Upper lobe of left lung (tissue), 6 donors: Measurements from ENCODE around the gene SYK. TPM values are rescaled to one million over a fixed set of nuclear protein-coding genes. Genes with fewer than 3 reads are reported as not detected.

Experiments
- ATAC-seq, 2 donors: fragments of 200-7000 bp; cut with Tn5 transposase; one replicate each; pipeline ENCODE4 v1.9.1; 2022; ENCODE audit warnings: mild to moderate bottlenecking in 2 of 2, moderate library complexity in 2 of 2; ENCODE audit not compliant: low FRiP score in 2 of 2
- DNase-seq, 2 donors: peaks; one replicate each; pipeline ENCODE4 v3.0.0-alpha.2; 2019 to 2020
- H3K27ac ChIP-seq, 4 donors: fragments of 200-600 bp; sonication (generic); one replicate each; pipeline ENCODE4 v1.5.1; 2016 to 2019
- H3K27me3 ChIP-seq, 4 donors: fragments of 200-600 bp; sonication (generic); one replicate each; pipeline ENCODE4 v1.5.1; 2017 to 2019
- H3K36me3 ChIP-seq, 4 donors: fragments of 200-600 bp; sonication (generic); one replicate each; pipeline ENCODE4 v1.5.1; 2016 to 2019
- H3K4me1 ChIP-seq, 4 donors: fragments of 200-600 bp; sonication (generic); one replicate each; pipeline ENCODE4 v1.5.1; 2018 to 2019
- H3K4me3 ChIP-seq, 4 donors: fragments of 200-600 bp; sonication (generic); one replicate each; pipeline ENCODE4 v1.5.1; 2017 to 2019; ENCODE audit warnings: mild to moderate bottlenecking in 2 of 4, moderate library complexity in 1 of 4
- H3K9me3 ChIP-seq, 4 donors: fragments of 200-600 bp; sonication (generic); one replicate each; pipeline ENCODE4 v1.5.1; 2018 to 2019
- EP300 ChIP-seq, 4 donors: sonication (generic); formaldehyde crosslinking; IDR thresholded peaks; one replicate each; pipeline ENCODE4 v1.5.1; 2017; ENCODE audit warnings: antibody characterized with exemption in 4 of 4, control low read depth in 2 of 4
- POLR2A ChIP-seq, 4 donors: fragments of 450-650 bp; IDR thresholded peaks; one replicate each; pipeline ENCODE4 v1.5.1; 2016 to 2017; ENCODE audit warnings: antibody characterized with exemption in 4 of 4, mild to moderate bottlenecking in 2 of 4
- POLR2AphosphoS5 ChIP-seq, 2 donors: sonication (generic); formaldehyde crosslinking; IDR thresholded peaks; one replicate each; pipeline ENCODE4 v1.5.1; 2017; ENCODE audit warnings: antibody characterized with exemption in 2 of 2
- WGBS, 2 donors: methylation state at CpG; one replicate each; pipeline ENCODE4 v1.1.5; 2017 to 2018; 5-methylcytosine and 5-hydroxymethylcytosine counted together
- total RNA-seq, 6 donors: library from RNA; depleted of rRNA in 4 of 6; stranded (reverse); fragments of >200 nt in 4 of 6; gene quantifications; one replicate each; pipeline versions ENCODE4 v1.1.0 to v1.2.1, GENCODE V29; 2016 to 2021
- TF ChIP-seq, protein P1 (sequence below), 6 experiments: fragments of 450-650 bp in 4 of 6; fragments of 200-600 bp in 2 of 6; sonication (generic) in 2 of 6; IDR thresholded peaks; one replicate each; pipeline ENCODE4 v1.5.1; 2016 to 2019; ENCODE audit warnings: antibody characterized with exemption in 6 of 6
- donor health status: DM: no; HTN: no; CAD: no; lungs with moderate emphysema.
- donor health status: DM: no; HTN: yes; CAD: no; lungs with severe emphysema.

SYK gene
- total RNA-seq, 6 donors from 2014 or later: 35.3 to 91.6 (median 47.6) TPM

DNA sequence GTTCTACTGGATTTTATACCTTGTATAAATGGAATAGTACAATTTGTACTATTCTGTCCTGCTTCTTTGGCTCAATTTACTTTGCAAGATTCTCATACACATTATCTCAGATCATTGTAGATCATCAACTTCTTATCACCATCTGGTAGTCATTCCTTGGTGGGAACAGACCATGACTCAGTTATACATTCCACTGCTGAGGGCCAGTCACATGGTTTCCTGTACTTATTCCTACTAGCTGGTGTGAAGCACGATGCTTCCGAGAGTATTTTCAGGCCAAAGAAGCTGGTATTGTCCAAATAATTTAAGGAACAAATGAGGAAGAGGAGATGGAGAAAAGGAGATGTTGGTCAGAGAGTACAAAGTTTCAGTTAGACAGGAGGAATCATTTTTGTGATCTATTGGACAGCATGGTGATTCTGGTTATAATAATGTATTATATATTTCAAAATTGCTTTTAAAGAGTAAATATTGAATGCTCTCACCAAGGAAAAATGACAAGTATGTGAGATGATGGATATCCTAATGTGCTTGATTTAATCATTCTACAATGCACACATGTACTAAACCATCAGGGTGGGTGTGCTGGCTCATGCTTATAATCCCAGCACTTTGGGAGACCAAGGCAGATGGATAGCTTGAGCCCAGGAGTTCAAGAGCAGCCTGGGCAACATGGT is 124.1 kb downstream of the SYK start:
- no peaks in the 10 kb centered on the region for H3K27me3 ChIP-seq
- DNase-seq (no peak), ATAC-seq (peak in 1 of 2 donors; percentile 71)
- peaks cover 0 to 15% (median 3%) of the 10 kb centered on the region in 4 donors for H3K4me1 ChIP-seq
- no peak overlapping the region for H3K4me3 ChIP-seq
- 65 to 75% methylated on average over 2 of the region's 2 CpGs for WGBS, 2 donors
- no peaks in the 10 kb centered on the region for H3K36me3 ChIP-seq
- no peaks in the 10 kb centered on the region for H3K9me3 ChIP-seq
- TF ChIP-seq POLR2A (IDR thresholded peaks at IDR 0.05) (no peak), EP300 (IDR thresholded peaks at IDR 0.05) (no peak), POLR2AphosphoS5 (IDR thresholded peaks at IDR 0.05) (no peak)
- TF ChIP-seq, protein P1, sequence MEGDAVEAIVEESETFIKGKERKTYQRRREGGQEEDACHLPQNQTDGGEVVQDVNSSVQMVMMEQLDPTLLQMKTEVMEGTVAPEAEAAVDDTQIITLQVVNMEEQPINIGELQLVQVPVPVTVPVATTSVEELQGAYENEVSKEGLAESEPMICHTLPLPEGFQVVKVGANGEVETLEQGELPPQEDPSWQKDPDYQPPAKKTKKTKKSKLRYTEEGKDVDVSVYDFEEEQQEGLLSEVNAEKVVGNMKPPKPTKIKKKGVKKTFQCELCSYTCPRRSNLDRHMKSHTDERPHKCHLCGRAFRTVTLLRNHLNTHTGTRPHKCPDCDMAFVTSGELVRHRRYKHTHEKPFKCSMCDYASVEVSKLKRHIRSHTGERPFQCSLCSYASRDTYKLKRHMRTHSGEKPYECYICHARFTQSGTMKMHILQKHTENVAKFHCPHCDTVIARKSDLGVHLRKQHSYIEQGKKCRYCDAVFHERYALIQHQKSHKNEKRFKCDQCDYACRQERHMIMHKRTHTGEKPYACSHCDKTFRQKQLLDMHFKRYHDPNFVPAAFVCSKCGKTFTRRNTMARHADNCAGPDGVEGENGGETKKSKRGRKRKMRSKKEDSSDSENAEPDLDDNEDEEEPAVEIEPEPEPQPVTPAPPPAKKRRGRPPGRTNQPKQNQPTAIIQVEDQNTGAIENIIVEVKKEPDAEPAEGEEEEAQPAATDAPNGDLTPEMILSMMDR (IDR thresholded peaks at IDR 0.05): no peak
- H3K27ac ChIP-seq: no peak overlapping the region

DNA sequence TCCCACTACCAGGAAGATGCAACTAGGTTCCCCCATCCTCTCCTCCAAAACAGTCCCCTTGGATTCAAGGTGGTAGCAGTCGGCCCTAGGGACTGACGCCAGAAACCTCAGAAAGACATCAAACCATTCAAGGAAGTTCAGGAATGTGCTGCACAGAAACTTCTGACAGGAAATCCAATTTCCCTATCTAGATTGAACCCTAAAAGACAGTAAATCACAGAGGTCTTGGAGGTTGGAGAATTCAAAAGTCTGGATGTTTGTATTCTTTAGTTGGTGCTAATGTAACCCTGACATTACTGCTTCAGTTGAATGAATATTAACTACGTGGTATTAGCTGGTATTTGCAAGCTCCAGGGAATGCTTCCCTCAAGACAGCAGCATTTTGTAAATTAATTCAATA is 125.3 kb downstream of the SYK start:
- Histone ChIP-seq H3K27me3 (no peaks in the 10 kb centered on the region), H3K4me1 (peaks cover 0 to 6% (median 0%) of the 10 kb centered on the region in 4 donors), H3K9me3 (no peaks in the 10 kb centered on the region), H3K27ac (no peak overlapping the region), H3K4me3 (no peak overlapping the region), H3K36me3 (no peaks in the 10 kb centered on the region)
- WGBS, 2 donors: 52% methylated on average over 3 of the region's 3 CpGs
- no peak for DNase-seq
- TF ChIP-seq EP300 (IDR thresholded peaks at IDR 0.05) (no peak), POLR2AphosphoS5 (IDR thresholded peaks at IDR 0.05) (no peak), POLR2A (IDR thresholded peaks at IDR 0.05) (no peak)
- TF ChIP-seq, protein P1 (IDR thresholded peaks at IDR 0.05): no peak
- ATAC-seq: no peak

DNA sequence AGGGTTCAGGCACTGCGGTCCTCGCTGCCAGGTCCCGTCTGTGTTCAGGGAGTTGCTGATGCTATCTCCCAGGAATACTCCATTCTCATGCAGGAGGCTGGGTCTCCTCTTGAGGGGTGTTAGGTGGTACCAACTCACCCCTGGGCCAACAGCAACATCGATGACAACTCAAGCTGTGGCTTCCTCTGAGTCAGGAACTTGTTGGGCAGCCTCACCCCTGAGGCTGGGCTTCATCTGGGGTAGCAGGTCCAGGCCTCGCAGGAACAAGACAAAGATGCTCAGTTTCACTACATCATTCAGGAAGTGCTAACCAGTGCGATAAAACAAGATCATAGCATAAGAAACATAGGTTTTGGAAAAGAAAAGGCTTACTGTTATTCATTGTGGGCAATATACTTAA is 125.9 kb downstream of the SYK start:
- DNase-seq (no peak), ATAC-seq (no peak)
- H3K4me3 ChIP-seq: no peak overlapping the region
- TF ChIP-seq EP300 (IDR thresholded peaks at IDR 0.05) (no peak), POLR2A (IDR thresholded peaks at IDR 0.05) (no peak), POLR2AphosphoS5 (IDR thresholded peaks at IDR 0.05) (no peak)
- TF ChIP-seq, protein P1 (IDR thresholded peaks at IDR 0.05): no peak
- no peaks in the 10 kb centered on the region for H3K36me3 ChIP-seq
- no peak overlapping the region for H3K27ac ChIP-seq
- H3K9me3 ChIP-seq: no peaks in the 10 kb centered on the region
- no peaks in the 10 kb centered on the region for H3K27me3 ChIP-seq
- 91% methylated on average over 6 of the region's 6 CpGs for WGBS, 2 donors
- H3K4me1 ChIP-seq: peaks cover 0 to 6% (median 0%) of the 10 kb centered on the region in 4 donors

DNA sequence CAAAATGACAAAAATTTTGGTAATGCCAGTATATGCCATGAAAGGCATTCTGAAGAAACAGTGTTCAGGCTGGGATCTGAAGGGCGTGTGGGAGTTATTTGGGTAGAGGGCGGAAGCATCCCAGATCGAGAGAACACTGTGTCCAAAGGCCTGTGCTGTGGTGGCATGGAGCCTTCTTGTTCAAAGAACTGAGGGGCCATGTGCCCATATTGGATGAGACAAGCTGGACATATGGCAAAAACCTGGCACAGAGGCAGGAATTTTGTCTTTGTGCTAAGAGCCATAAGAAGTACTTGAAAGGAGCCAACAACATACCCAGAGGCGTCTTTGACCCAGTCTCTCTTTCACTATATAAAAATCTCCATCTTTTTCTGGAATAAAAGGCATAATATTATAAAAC is 128.0 kb downstream of the SYK start:
- H3K27me3 ChIP-seq: no peaks in the 10 kb centered on the region
- WGBS, 2 donors: 86 to 92% methylated on average over 4 of the region's 4 CpGs
- ATAC-seq (no peak), DNase-seq (no peak)
- no peak overlapping the region for H3K4me3 ChIP-seq
- no peaks in the 10 kb centered on the region for H3K36me3 ChIP-seq
- H3K4me1 ChIP-seq: peaks cover 0 to 1% (median 0%) of the 10 kb centered on the region in 4 donors
- H3K27ac ChIP-seq: no peak overlapping the region
- TF ChIP-seq POLR2AphosphoS5 (IDR thresholded peaks at IDR 0.05) (no peak), POLR2A (IDR thresholded peaks at IDR 0.05) (no peak), EP300 (IDR thresholded peaks at IDR 0.05) (no peak)
- TF ChIP-seq, protein P1 (IDR thresholded peaks at IDR 0.05): no peak
- H3K9me3 ChIP-seq: no peaks in the 10 kb centered on the region

DNA sequence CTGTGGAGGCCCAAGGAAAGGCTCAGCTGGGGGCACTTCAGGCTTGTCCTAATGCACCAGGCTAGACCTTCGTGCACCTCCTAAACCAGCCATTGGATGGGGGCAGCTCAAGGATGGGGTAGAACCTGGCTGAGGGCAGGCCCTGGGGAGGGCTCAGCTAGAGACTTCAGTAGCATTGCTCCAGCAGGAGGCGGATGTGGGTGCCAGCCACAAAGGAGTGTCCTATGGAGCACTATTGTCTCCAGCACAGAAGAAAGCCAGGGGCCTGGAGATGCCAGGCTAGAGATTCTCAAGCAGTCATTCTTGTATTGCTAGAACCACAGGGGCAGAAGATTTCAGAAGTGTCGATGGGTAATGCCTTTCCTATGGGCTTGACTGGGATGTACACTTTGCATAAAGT is 131.8 kb downstream of the SYK start:
- Histone ChIP-seq H3K27ac (no peak overlapping the region), H3K4me3 (no peak overlapping the region), H3K4me1 (no peaks in the 10 kb centered on the region), H3K36me3 (no peaks in the 10 kb centered on the region), H3K9me3 (no peaks in the 10 kb centered on the region), H3K27me3 (no peaks in the 10 kb centered on the region)
- no peak for DNase-seq
- WGBS, 2 donors: 87 to 89% methylated on average over 3 of the region's 3 CpGs
- TF ChIP-seq EP300 (IDR thresholded peaks at IDR 0.05): no peak
- no peak for TF ChIP-seq POLR2A (IDR thresholded peaks at IDR 0.05)
- TF ChIP-seq, protein P1 (IDR thresholded peaks at IDR 0.05): no peak
- no peak for ATAC-seq
